Right lobe of liver (tissue), 6 donors: Measurements from ENCODE around the gene HLA-E. TPM values are rescaled to one million over a fixed set of nuclear protein-coding genes. Genes with fewer than 3 reads are reported as not detected.
A peak's percentile ranks its signal among the peaks of the same experiment; 100 is the strongest.

Experiments used
- ATAC-seq, 4 donors: fragments of 200-7000 bp; cut with Tn5 transposase; one replicate each; pipeline ENCODE4 v1.9.1; 2020; ENCODE audit warnings: mild to moderate bottlenecking in 4 of 4, moderate library complexity in 4 of 4
- DNase-seq, 3 donors: peaks; one replicate each; pipeline ENCODE4 v3.0.0-alpha.2; 2020
- H3K27ac ChIP-seq, 3 donors: fragments of 200-600 bp; one replicate each; pipeline ENCODE4 v1.8.0; 2022
- H3K27me3 ChIP-seq, 2 donors: fragments of 200-600 bp; one replicate each; pipeline ENCODE4 v1.8.0; 2022
- H3K36me3 ChIP-seq, 4 donors: fragments of 200-600 bp; sonication (generic) in 1 of 4; one replicate each; pipeline versions ENCODE4 v1.5.1 to v1.8.0; 2017 to 2022; ENCODE audit warnings: control low read depth in 1 of 4
- H3K4me1 ChIP-seq, 4 donors: fragments of 200-600 bp; sonication (generic) in 1 of 4; one replicate each; pipeline versions ENCODE4 v1.5.1 to v1.8.0; 2017 to 2022; ENCODE audit warnings: control low read depth in 1 of 4
- H3K4me3 ChIP-seq, 3 donors: fragments of 200-600 bp; one replicate each; pipeline ENCODE4 v1.8.0; 2022
- H3K9me3 ChIP-seq, 4 donors: fragments of 200-600 bp; sonication (generic) in 1 of 4; one replicate each; pipeline versions ENCODE4 v1.5.1 to v1.8.0; 2017 to 2022; ENCODE audit warnings: control low read depth in 1 of 4
- CTCF ChIP-seq, 4 donors: fragments of 200-600 bp in 3 of 4; fragments of 450-650 bp in 1 of 4; IDR thresholded peaks; one replicate each; pipeline versions ENCODE4 v1.5.1 to v1.8.0; 2016 to 2022; ENCODE audit warnings: antibody characterized with exemption in 4 of 4, mild to moderate bottlenecking in 2 of 4
- POLR2A ChIP-seq: fragments of 450-650 bp; IDR thresholded peaks from one replicate; pipeline ENCODE4 v1.6.1; 2017; ENCODE audit warnings: antibody characterized with exemption, mild to moderate bottlenecking
- WGBS: methylation state at CpG from one replicate; pipeline ENCODE4 v1.1.6; 2018; ENCODE audit warnings: low coverage, low lambda C conversion rate; ENCODE audit not compliant: insufficient coverage; ENCODE audit errors: missing lambda C conversion rate; 5-methylcytosine and 5-hydroxymethylcytosine counted together
- intact Hi-C, 2 donors: fragments of 100-400 bp; cut with DNase I; formaldehyde crosslinking; loops; one replicate each; pipeline versions ENCODE4 v1.11.2 to v1.14.1; 2022
- total RNA-seq, 6 experiments: library from RNA; depleted of rRNA in 2 of 6; stranded (reverse); fragments of >200 nt in 2 of 6; fragmentation: NEBNext Ultra II Directional in 3 of 6; extraction: Animal tissue kit (Norgen Biotek cat#: 25700) in 3 of 6; gene quantifications; one replicate each; pipeline versions ENCODE4 v1.1.0 to v1.2.4, GENCODE V29; 2016 to 2023
- donor health status: DM: no; HTN: yes; CAD: no.
- donor health status: DM: no; HTN: no; CAD: no.
- donor health status: DM: no; HTN: no; CAD: no.
- donor health status: DM: no; HTN: yes; CAD: no.
- donor health status: DM: no; HTN: yes; CAD: no.

Gene HLA-E
- total RNA-seq, 6 experiments from 2014 or later, result 116 to 257 (median 183) TPM

GRCh38 chr6:30507849-30508827 lies 18.8 kb downstream of the HLA-E start:
- ATAC-seq, result peak in 3 of 4 donors; percentile 42 to 64 (median 45)
- 70% methylated on average over 5 of the region's 5 CpGs for WGBS
- no peak for DNase-seq
- H3K4me3 ChIP-seq, result no peak overlapping the region
- no peaks in the 10 kb centered on the region for H3K27me3 ChIP-seq
- no peak for TF ChIP-seq CTCF (IDR thresholded peaks at IDR 0.05)
- no peak for TF ChIP-seq POLR2A
- H3K9me3 ChIP-seq, result no peaks in the 10 kb centered on the region
- no peaks in the 10 kb centered on the region for H3K36me3 ChIP-seq
- no peaks in the 10 kb centered on the region for H3K4me1 ChIP-seq
- intact Hi-C loops, result no loop called here
- H3K27ac ChIP-seq, result peak overlapping the region in 2 of 3 donors; percentile 36 to 47

- DNase-seq (no peak), ATAC-seq (peak; percentile 31 to 64 (median 48))
- intact Hi-C loops, result no loop called here
- peak overlapping the region; percentile 29 to 47 (median 36) for H3K27ac ChIP-seq
- TF ChIP-seq CTCF (IDR thresholded peaks at IDR 0.05) (no peak), POLR2A (no peak)
- H3K9me3 ChIP-seq, result no peaks in the 10 kb centered on the region
- no peaks in the 10 kb centered on the region for H3K36me3 ChIP-seq
- WGBS, result 28% methylated on average over 5 of the region's 5 CpGs
- H3K27me3 ChIP-seq, result no peaks in the 10 kb centered on the region
- no peaks in the 10 kb centered on the region for H3K4me1 ChIP-seq
- H3K4me3 ChIP-seq, result no peak overlapping the region
These were observed 19.8 kb downstream of the HLA-E start for GRCh38 chr6:30508890-30509736.

GRCh38 chr6:30510419-30511168 lies 21.3 kb downstream of the HLA-E start:
- Histone ChIP-seq H3K27me3 (no peaks in the 10 kb centered on the region), H3K9me3 (no peaks in the 10 kb centered on the region), H3K4me1 (peaks cover 0 to 5% (median 0%) of the 10 kb centered on the region in 4 donors), H3K27ac (no peak overlapping the region), H3K4me3 (no peak overlapping the region), H3K36me3 (no peaks in the 10 kb centered on the region)
- DNase-seq (no peak), ATAC-seq (no peak)
- TF ChIP-seq POLR2A, result no peak
- no peak for TF ChIP-seq CTCF (IDR thresholded peaks at IDR 0.05)
- intact Hi-C loops, result no loop called here
- WGBS, result 82% methylated on average over 10 of the region's 10 CpGs

- ATAC-seq (no peak), DNase-seq (no peak)
- Histone ChIP-seq H3K9me3 (no peaks in the 10 kb centered on the region), H3K27ac (no peak overlapping the region), H3K4me1 (peaks cover 0 to 5% (median 0%) of the 10 kb centered on the region in 4 donors), H3K36me3 (no peaks in the 10 kb centered on the region), H3K27me3 (no peaks in the 10 kb centered on the region), H3K4me3 (no peak overlapping the region)
- intact Hi-C loops, result no loop called here
- TF ChIP-seq POLR2A (no peak), CTCF (IDR thresholded peaks at IDR 0.05) (no peak)
- WGBS, result 73% methylated on average over 5 of the region's 5 CpGs
These were observed 21.8 kb downstream of the HLA-E start for GRCh38 chr6:30511169-30511546.
